DOHH2 (cell line): ENCODE measurements around the gene PKHD1.

Source experiments
- EZH2phosphoT487 ChIP-seq: fragments of 200-600 bp; sonication (generic); IDR thresholded peaks from 2 replicates; pipeline ENCODE4 v1.6.1; 2017; ENCODE audit warnings: borderline replicate concordance, mild to moderate bottlenecking, antibody characterized with exemption, low read length, moderate library complexity, mixed read lengths
- TF ChIP-seq, protein P1 (sequence below): fragments of 200-600 bp; sonication (generic); IDR thresholded peaks from one replicate; pipeline ENCODE4 v1.5.1; 2014; ENCODE audit warnings: antibody characterized with exemption, mild to moderate bottlenecking, low read depth, low read length; ENCODE audit not compliant: poor library complexity, severe bottlenecking

DNA sequence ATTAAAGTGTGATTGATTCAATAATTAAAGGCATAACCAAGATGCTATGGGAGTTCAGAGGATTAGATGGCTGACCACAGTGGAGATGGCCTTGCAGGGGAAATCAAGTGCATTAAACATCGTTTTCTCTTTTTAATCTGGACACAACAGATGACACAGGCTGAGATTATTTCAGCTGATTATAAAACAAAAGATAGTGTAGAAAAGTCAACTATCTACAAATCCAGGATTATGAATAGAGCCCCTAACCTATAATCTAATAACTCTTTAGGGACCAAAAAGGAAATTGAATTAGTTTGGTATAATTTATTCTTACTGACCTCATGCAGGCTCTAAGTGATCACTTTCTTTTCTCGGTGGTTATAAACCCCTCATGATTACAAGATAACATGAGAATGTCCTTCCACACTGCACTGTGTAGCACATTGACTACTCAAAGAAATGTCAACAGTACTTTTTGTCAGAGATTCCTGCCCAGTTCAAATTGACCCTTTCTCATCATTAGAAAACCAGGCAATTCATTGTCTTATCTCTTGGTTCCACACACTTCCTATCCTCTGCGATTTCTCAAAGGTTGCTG is 122.1 kb downstream of the PKHD1 start:
- TF ChIP-seq, protein P1, sequence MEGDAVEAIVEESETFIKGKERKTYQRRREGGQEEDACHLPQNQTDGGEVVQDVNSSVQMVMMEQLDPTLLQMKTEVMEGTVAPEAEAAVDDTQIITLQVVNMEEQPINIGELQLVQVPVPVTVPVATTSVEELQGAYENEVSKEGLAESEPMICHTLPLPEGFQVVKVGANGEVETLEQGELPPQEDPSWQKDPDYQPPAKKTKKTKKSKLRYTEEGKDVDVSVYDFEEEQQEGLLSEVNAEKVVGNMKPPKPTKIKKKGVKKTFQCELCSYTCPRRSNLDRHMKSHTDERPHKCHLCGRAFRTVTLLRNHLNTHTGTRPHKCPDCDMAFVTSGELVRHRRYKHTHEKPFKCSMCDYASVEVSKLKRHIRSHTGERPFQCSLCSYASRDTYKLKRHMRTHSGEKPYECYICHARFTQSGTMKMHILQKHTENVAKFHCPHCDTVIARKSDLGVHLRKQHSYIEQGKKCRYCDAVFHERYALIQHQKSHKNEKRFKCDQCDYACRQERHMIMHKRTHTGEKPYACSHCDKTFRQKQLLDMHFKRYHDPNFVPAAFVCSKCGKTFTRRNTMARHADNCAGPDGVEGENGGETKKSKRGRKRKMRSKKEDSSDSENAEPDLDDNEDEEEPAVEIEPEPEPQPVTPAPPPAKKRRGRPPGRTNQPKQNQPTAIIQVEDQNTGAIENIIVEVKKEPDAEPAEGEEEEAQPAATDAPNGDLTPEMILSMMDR = no peak
- TF ChIP-seq EZH2phosphoT487 = no peak
